HepG2 (cell line): ENCODE data around the gene RNF5. TPM values are rescaled to one million over a fixed set of nuclear protein-coding genes. Genes with fewer than 3 reads are reported as not detected.

Experiments used
- ATF3 ChIP-seq: sonication (generic); formaldehyde crosslinking; IDR thresholded peaks from 2 replicates; pipeline ENCODE4 v1.4.0; 2020; ENCODE audit warnings: missing genetic modification reagents
- BCL3 ChIP-seq: sonication (generic); formaldehyde crosslinking; IDR thresholded peaks from 2 replicates; pipeline ENCODE4 v1.5.1; 2020; ENCODE audit warnings: mild to moderate bottlenecking, missing genetic modification reagents, moderate library complexity
- CENPT ChIP-seq: sonication (generic); formaldehyde crosslinking; IDR thresholded peaks from 2 replicates; pipeline ENCODE4 v1.8.0; 2022; ENCODE audit warnings: low read depth, mild to moderate bottlenecking, moderate library complexity, missing genetic modification reagents
- CTCF ChIP-seq: sonication (generic); formaldehyde crosslinking; IDR thresholded peaks from 2 replicates; pipeline ENCODE4 v1.5.0; 2020; ENCODE audit warnings: mild to moderate bottlenecking, missing genetic modification reagents, moderate library complexity
- ETS1 ChIP-seq: sonication (generic); formaldehyde crosslinking; IDR thresholded peaks from 2 replicates; pipeline ENCODE4 v1.4.0; 2020; ENCODE audit warnings: missing genetic modification reagents
- HMGXB3 ChIP-seq: sonication (generic); formaldehyde crosslinking; IDR thresholded peaks from 2 replicates; pipeline ENCODE4 v1.4.0; 2020; ENCODE audit warnings: missing genetic modification reagents, borderline replicate concordance
- MAX ChIP-seq: IDR thresholded peaks from 2 replicates; pipeline ENCODE4 v1.6.1; 2012; ENCODE audit warnings: inconsistent platforms
- NFYB ChIP-seq: sonication (generic); formaldehyde crosslinking; IDR thresholded peaks from 2 replicates; pipeline ENCODE4 v1.4.0; 2020; ENCODE audit warnings: missing genetic modification reagents
- SMAD1 ChIP-seq: sonication (generic); formaldehyde crosslinking; IDR thresholded peaks from 2 replicates; pipeline ENCODE4 v1.4.0; 2020; ENCODE audit warnings: missing genetic modification reagents, low read depth, mild to moderate bottlenecking, borderline replicate concordance
- SNAPC5 ChIP-seq: sonication (generic); formaldehyde crosslinking; IDR thresholded peaks from 2 replicates; pipeline ENCODE4 v1.8.1; 2023; ENCODE audit warnings: mild to moderate bottlenecking, missing genetic modification reagents, borderline replicate concordance
- SRSF4 ChIP-seq: fragments of 200-400 bp; formaldehyde crosslinking; IDR thresholded peaks from one replicate; pipeline ENCODE4 v1.6.1; 2018; ENCODE audit warnings: mild to moderate bottlenecking, low read depth, low read length, moderate library complexity; ENCODE audit not compliant: poor library complexity, severe bottlenecking
- TRAFD1 ChIP-seq: sonication (generic); formaldehyde crosslinking; IDR thresholded peaks from 2 replicates; pipeline ENCODE4 v1.5.1; 2020; ENCODE audit warnings: missing genetic modification reagents, mild to moderate bottlenecking, borderline replicate concordance
- ZKSCAN1 ChIP-seq: fragments of 150-350 bp; IDR thresholded peaks from 2 replicates; pipeline ENCODE4 v1.6.1; 2014; ENCODE audit warnings: low read length
- ZNF703 ChIP-seq: sonication (generic); formaldehyde crosslinking; IDR thresholded peaks from 2 replicates; pipeline ENCODE4 v1.5.1; 2020; ENCODE audit warnings: missing genetic modification reagents, mild to moderate bottlenecking, moderate library complexity, borderline replicate concordance
- ZSCAN25 ChIP-seq: sonication (generic); formaldehyde crosslinking; IDR thresholded peaks from 2 replicates; pipeline ENCODE4 v1.8.0; 2022; ENCODE audit warnings: mild to moderate bottlenecking, missing genetic modification reagents
- polyA plus RNA-seq, 8 experiments: library from polyadenylated mRNA; depleted of rRNA in 3 of 8; stranded (reverse) in 7 of 8; unstranded in 1 of 8; fragments of >200 nt; fragmentation: Illumina TruSeq in 4 of 8; extraction: Trizol in 4 of 8; gene quantifications; 2 replicates each; pipeline versions ENCODE4 v1.2.1 to v1.2.3, GENCODE V29; 2011 to 2016; ENCODE audit warnings: low read depth in 4 of 8, missing spikeins in 1 of 8, mixed read lengths in 1 of 8; ENCODE audit not compliant: insufficient read depth in 1 of 8
- total RNA-seq, 5 experiments: library from RNA; depleted of rRNA; stranded (reverse); fragments of >200 nt; fragmentation: Illumina TruSeq; extraction: Trizol; gene quantifications; 2 replicates each; pipeline ENCODE4 v1.2.3, GENCODE V29; 2016; ENCODE audit warnings: low read depth in 1 of 5

Gene RNF5
- total and polyA plus RNA-seq, 2 of the 13 experiments (the other 11 are each of a cell fraction or from before 2014, with no cell fraction given) = 98.0 to 131 TPM

- TF ChIP-seq HMGXB3 (peak; percentile 30; the same call in 1 of the 2 replicates), TRAFD1 (CRISPR knock-in tag) (peak; percentile 55; the same call in 1 of the 2 replicates), BCL3 (0 out of 2 replicates have a peak, but pooled peaks have one; percentile 27), NFYB (CRISPR knock-in tag) (peak; percentile 83), ZSCAN25 (CRISPR knock-in tag) (no peak), MAX (no peak), CENPT (CRISPR knock-in tag) (no peak), ETS1 (no peak), SMAD1 (CRISPR knock-in tag) (no peak), SNAPC5 (CRISPR knock-in tag) (peak; percentile 29; the same call in 1 of the 2 replicates), ATF3 (no peak), SRSF4 (no peak), ZNF703 (CRISPR knock-in tag) (no peak), CTCF (CRISPR knock-in tag) (peak; percentile 63), ZKSCAN1 (peak; percentile 86)
Measured at GRCh38 chr6:32194825-32195651, 16.8 kb downstream of the RNF5 start (continued).
